OCI-LY1 (cell line): ENCODE measurements around the gene RALGPS1.

Experiments used
- H2AFZ ChIP-seq: fragments of 200-600 bp; sonication (generic), shearing (Covaris generic); 2 replicates; pipeline ENCODE4 v1.6.0; 2014; ENCODE audit warnings: antibody characterized with exemption, mild to moderate bottlenecking, low read length
- H3F3A ChIP-seq: fragments of 200-600 bp; sonication (generic), shearing (Covaris generic); 2 replicates; pipeline ENCODE4 v1.6.0; 2014; ENCODE audit warnings: mild to moderate bottlenecking, antibody characterized with exemption, low read length, moderate library complexity; ENCODE audit not compliant: insufficient read depth
- H3K27ac ChIP-seq: fragments of 200-600 bp; sonication (generic); 2 replicates; pipeline ENCODE4 v1.5.1; 2014; ENCODE audit warnings: low read length, mixed run types, mild to moderate bottlenecking, low read depth; ENCODE audit not compliant: poor library complexity, severe bottlenecking
- H3K27me3 ChIP-seq: fragments of 200-600 bp; sonication (generic); 2 replicates; pipeline ENCODE4 v1.6.0; 2014; ENCODE audit warnings: antibody characterized with exemption, mild to moderate bottlenecking, low read length, moderate library complexity; ENCODE audit not compliant: insufficient read depth
- H3K36me3 ChIP-seq: fragments of 200-600 bp; sonication (generic); 2 replicates; pipeline ENCODE4 v1.6.1; 2014; ENCODE audit warnings: mild to moderate bottlenecking, antibody characterized with exemption, low read length, moderate library complexity, mixed read lengths; ENCODE audit not compliant: insufficient read depth
- H3K4me1 ChIP-seq: fragments of 200-600 bp; sonication (generic); 2 replicates; pipeline ENCODE4 v1.5.1; 2014; ENCODE audit warnings: mild to moderate bottlenecking, low read length, moderate library complexity; ENCODE audit not compliant: insufficient read depth, severe bottlenecking
- H3K4me2 ChIP-seq: fragments of 200-600 bp; sonication (generic), shearing (Covaris generic); 2 replicates; pipeline ENCODE4 v1.6.1; 2014; ENCODE audit warnings: low read length
- H3K4me3 ChIP-seq: fragments of 200-600 bp; sonication (generic); 2 replicates; pipeline ENCODE4 v1.5.1; 2014; ENCODE audit warnings: low read length, low read depth, mild to moderate bottlenecking, mixed read lengths; ENCODE audit not compliant: poor library complexity, severe bottlenecking
- H3K79me2 ChIP-seq: fragments of 200-600 bp; shearing (Covaris generic); 2 replicates; pipeline ENCODE4 v1.6.1; 2016; ENCODE audit warnings: mixed run types, low read length, mixed read lengths; ENCODE audit not compliant: insufficient read depth
- H3K9ac ChIP-seq: fragments of 200-600 bp; sonication (generic), shearing (Covaris generic); 2 replicates; pipeline ENCODE4 v1.6.1; 2014; ENCODE audit warnings: mild to moderate bottlenecking, low read length, mixed read lengths
- H3K9me2 ChIP-seq: fragments of 200-600 bp; sonication (generic), shearing (Covaris generic); 2 replicates; pipeline ENCODE4 v1.6.1; 2014; ENCODE audit warnings: low read depth, mild to moderate bottlenecking, low read length, mixed read lengths
- H3K9me3 ChIP-seq: fragments of 200-600 bp; shearing (Covaris generic); 2 replicates; pipeline ENCODE4 v1.6.1; 2014; ENCODE audit warnings: low read length, mixed read lengths
- H4K20me1 ChIP-seq: fragments of 200-600 bp; sonication (generic), shearing (Covaris generic); 2 replicates; pipeline ENCODE4 v1.6.0; 2016; ENCODE audit warnings: mild to moderate bottlenecking, low read length; ENCODE audit not compliant: insufficient read depth
- EZH2 ChIP-seq: fragments of 200-600 bp; sonication (generic), shearing (Covaris generic); IDR thresholded peaks from 2 replicates; pipeline ENCODE4 v1.8.0; 2017; ENCODE audit warnings: borderline replicate concordance, mixed run types, mild to moderate bottlenecking, antibody characterized with exemption, low read length, moderate library complexity, mixed read lengths
- TF ChIP-seq, protein P1 (sequence below): fragments of 200-600 bp; sonication (generic), shearing (Covaris generic); IDR thresholded peaks from 2 replicates; pipeline ENCODE4 v1.5.1; 2017; ENCODE audit warnings: mild to moderate bottlenecking, antibody characterized with exemption, low read length, moderate library complexity, mixed read lengths

The RALGPS1 gene

GRCh38 chr9:127167560-127168326, 253.2 kb downstream of the RALGPS1 start:
- no peaks in the 10 kb centered on the region for H3F3A ChIP-seq
- H3K27me3 ChIP-seq, result no peaks in the 10 kb centered on the region
- H3K4me2 ChIP-seq, result no peak overlapping the region
- H4K20me1 ChIP-seq, result no peaks in the 10 kb centered on the region
- H3K4me1 ChIP-seq, result peaks cover 27% of the 10 kb centered on the region
- H3K27ac ChIP-seq, result no peak overlapping the region
- no peaks in the 10 kb centered on the region for H3K79me2 ChIP-seq
- H3K9me2 ChIP-seq, result no peaks in the 10 kb centered on the region
- TF ChIP-seq EZH2, result no peak
- TF ChIP-seq, protein P1, sequence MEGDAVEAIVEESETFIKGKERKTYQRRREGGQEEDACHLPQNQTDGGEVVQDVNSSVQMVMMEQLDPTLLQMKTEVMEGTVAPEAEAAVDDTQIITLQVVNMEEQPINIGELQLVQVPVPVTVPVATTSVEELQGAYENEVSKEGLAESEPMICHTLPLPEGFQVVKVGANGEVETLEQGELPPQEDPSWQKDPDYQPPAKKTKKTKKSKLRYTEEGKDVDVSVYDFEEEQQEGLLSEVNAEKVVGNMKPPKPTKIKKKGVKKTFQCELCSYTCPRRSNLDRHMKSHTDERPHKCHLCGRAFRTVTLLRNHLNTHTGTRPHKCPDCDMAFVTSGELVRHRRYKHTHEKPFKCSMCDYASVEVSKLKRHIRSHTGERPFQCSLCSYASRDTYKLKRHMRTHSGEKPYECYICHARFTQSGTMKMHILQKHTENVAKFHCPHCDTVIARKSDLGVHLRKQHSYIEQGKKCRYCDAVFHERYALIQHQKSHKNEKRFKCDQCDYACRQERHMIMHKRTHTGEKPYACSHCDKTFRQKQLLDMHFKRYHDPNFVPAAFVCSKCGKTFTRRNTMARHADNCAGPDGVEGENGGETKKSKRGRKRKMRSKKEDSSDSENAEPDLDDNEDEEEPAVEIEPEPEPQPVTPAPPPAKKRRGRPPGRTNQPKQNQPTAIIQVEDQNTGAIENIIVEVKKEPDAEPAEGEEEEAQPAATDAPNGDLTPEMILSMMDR, result no peak
- no peak overlapping the region; the same call in 1 of the 2 replicates for H3K9ac ChIP-seq
- no peaks in the 10 kb centered on the region for H3K9me3 ChIP-seq
- H2AFZ ChIP-seq, result no peak overlapping the region
- no peak overlapping the region for H3K4me3 ChIP-seq
- H3K36me3 ChIP-seq, result no peaks in the 10 kb centered on the region; the same call in 1 of the 2 replicates

DNA sequence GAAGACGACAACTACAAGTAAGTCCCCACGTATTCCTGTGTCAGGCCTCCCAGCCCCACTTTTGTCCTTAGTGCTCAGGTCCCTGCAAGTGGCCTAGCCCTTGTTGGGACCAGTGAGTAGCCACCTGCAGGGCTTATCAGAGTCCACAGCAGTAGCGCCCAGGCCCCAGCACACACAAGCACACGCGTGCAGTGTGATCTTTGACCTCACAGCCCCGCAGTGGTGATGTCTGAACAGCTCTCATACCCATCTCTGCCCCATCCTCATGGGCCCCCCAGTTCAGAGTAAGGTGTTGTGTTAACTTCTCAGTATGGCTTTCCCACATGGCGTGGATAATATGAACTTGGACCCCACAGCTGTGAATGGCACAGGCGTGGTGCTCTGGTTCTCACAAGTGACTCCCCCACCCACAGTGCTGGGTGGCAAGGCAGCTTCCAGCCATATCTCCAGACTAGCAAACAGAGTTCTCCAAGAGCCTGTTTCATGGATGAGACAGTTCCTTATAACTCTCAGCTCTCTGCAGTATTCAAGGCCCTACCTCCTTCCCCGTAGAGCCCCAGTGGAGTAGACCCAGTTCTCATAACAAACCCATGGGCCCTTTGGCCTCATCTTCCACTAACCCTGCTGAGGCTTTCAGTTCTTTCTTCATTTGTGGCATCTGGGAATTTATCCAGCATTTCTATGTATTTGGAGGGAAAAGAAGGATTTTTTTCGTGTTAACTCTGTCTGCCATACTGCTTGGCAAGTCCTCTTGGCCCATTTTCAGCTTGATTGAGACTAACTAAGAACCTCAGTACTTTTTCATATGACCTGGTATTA, 254.4 kb downstream of the RALGPS1 start:
- H2AFZ ChIP-seq, result no peak overlapping the region
- TF ChIP-seq, protein P1, result no peak
- H3K36me3 ChIP-seq, result no peaks in the 10 kb centered on the region; the same call in 1 of the 2 replicates
- no peaks in the 10 kb centered on the region for H3K79me2 ChIP-seq
- H3K27me3 ChIP-seq, result no peaks in the 10 kb centered on the region
- no peaks in the 10 kb centered on the region for H3K9me3 ChIP-seq
- H3K27ac ChIP-seq, result no peak overlapping the region
- H3K9ac ChIP-seq, result no peak overlapping the region
- H3K9me2 ChIP-seq, result no peaks in the 10 kb centered on the region
- H3K4me1 ChIP-seq, result peaks cover 27% of the 10 kb centered on the region
- no peak overlapping the region for H3K4me2 ChIP-seq
- H4K20me1 ChIP-seq, result no peaks in the 10 kb centered on the region
- no peaks in the 10 kb centered on the region for H3F3A ChIP-seq
- H3K4me3 ChIP-seq, result no peak overlapping the region

GRCh38 chr9:127169575-127169883, 254.9 kb downstream of the RALGPS1 start:
- Histone ChIP-seq H2AFZ (no peak overlapping the region), H4K20me1 (no peaks in the 10 kb centered on the region), H3K4me2 (no peak overlapping the region), H3K27ac (no peak overlapping the region), H3K9me3 (no peaks in the 10 kb centered on the region), H3K79me2 (no peaks in the 10 kb centered on the region), H3K9me2 (no peaks in the 10 kb centered on the region), H3K36me3 (no peaks in the 10 kb centered on the region; the same call in 1 of the 2 replicates), H3K4me1 (peaks cover 27% of the 10 kb centered on the region), H3K9ac (no peak overlapping the region), H3K27me3 (no peaks in the 10 kb centered on the region), H3F3A (no peaks in the 10 kb centered on the region), H3K4me3 (no peak overlapping the region)
- TF ChIP-seq EZH2, result no peak
- TF ChIP-seq, protein P1, result no peak
